ENCODE measurements around the gene KRTCAP2.

Gene KRTCAP2

GRCh38 chr1:155184835-155185782, 12.0 kb upstream of the KRTCAP2 start:
- in situ Hi-C loops (cut with MboI; ENCODE audit: low sequenced_read_pairs): no loop called here

- in situ Hi-C loops (cut with MboI; ENCODE audit: low sequenced_read_pairs): no loop called here
These were observed 11.3 kb upstream of the KRTCAP2 start for GRCh38 chr1:155184351-155184811.

- in situ Hi-C loops (cut with MboI; ENCODE audit: low sequenced_read_pairs): no loop called here
These were observed 10.7 kb upstream of the KRTCAP2 start for GRCh38 chr1:155183775-155184221.

GRCh38 chr1:155182052-155182550, 9.0 kb upstream of the KRTCAP2 start:
- in situ Hi-C loops (cut with MboI; ENCODE audit: low sequenced_read_pairs): no loop called here

GRCh38 chr1:155181371-155182051, 8.4 kb upstream of the KRTCAP2 start:
- in situ Hi-C loops (cut with MboI; ENCODE audit: low sequenced_read_pairs): no loop called here

- in situ Hi-C loops (cut with MboI; ENCODE audit: low sequenced_read_pairs): no loop called here
These were observed 6.3 kb upstream of the KRTCAP2 start for GRCh38 chr1:155179112-155180031.

GRCh38 chr1:155178441-155179111, 5.5 kb upstream of the KRTCAP2 start:
- in situ Hi-C loops (cut with MboI; ENCODE audit: low sequenced_read_pairs): no loop called here

GRCh38 chr1:155177918-155178281, 4.8 kb upstream of the KRTCAP2 start:
- in situ Hi-C loops (cut with MboI; ENCODE audit: low sequenced_read_pairs): no loop called here

GRCh38 chr1:155177192-155177917, 4.3 kb upstream of the KRTCAP2 start:
- in situ Hi-C loops (cut with MboI; ENCODE audit: low sequenced_read_pairs): no loop called here

- in situ Hi-C loops (cut with MboI; ENCODE audit: low sequenced_read_pairs): no loop called here
These were observed 3.5 kb upstream of the KRTCAP2 start for GRCh38 chr1:155176544-155177071.

- in situ Hi-C loops (cut with MboI; ENCODE audit: low sequenced_read_pairs): no loop called here
These were observed 2.8 kb upstream of the KRTCAP2 start for GRCh38 chr1:155175927-155176371.

- in situ Hi-C loops (cut with MboI; ENCODE audit: low sequenced_read_pairs): no loop called here
These were observed 2.3 kb upstream of the KRTCAP2 start for GRCh38 chr1:155175281-155175926.

GRCh38 chr1:155174324-155175280, 1.5 kb upstream of the KRTCAP2 start:
- in situ Hi-C loops (cut with MboI; ENCODE audit: low sequenced_read_pairs): no loop called here

GRCh38 chr1:155173478-155174323, 597 bp upstream of the KRTCAP2 start, which contains the start of gene TRIM46:
Gene TRIM46, plus strand, starts transcription at chr1:155173849. Its CDS starts 118 bp downstream, at chr1:155173967.
- in situ Hi-C loops (cut with MboI; ENCODE audit: low sequenced_read_pairs): no loop called here

- in situ Hi-C loops (cut with MboI; ENCODE audit: low sequenced_read_pairs): no loop called here
These were observed 1.0 kb downstream of the KRTCAP2 start for GRCh38 chr1:155171836-155172731.

Data from hTERT RPE-1 (cell line).